Endometrial microvascular endothelial cells (primary cell): Measurements from ENCODE around the gene MGRN1. TPM values are rescaled to one million over a fixed set of nuclear protein-coding genes. Genes with fewer than 3 reads are reported as not detected.
"Not testable (repeated sequence)": the region's sequence is repeated elsewhere in the genome, so short reads cannot be mapped to it uniquely, and the experiment has no call there.

ENCODE experiments used
- in situ Hi-C: cut with HindIII; loops from 2 replicates; pipeline ENCODE4 v1.10.0; 2017; ENCODE audit warnings: low sequenced_read_pairs, low pct_unique_long_range_greater_than_20kb; ENCODE audit errors: inconsistent ontology term
- total RNA-seq: library from RNA; depleted of rRNA; stranded (reverse); fragments of >200 nt; gene quantifications from one replicate; pipeline ENCODE4 v1.2.3, GENCODE V29; 2015; ENCODE audit errors: inconsistent ontology term

The MGRN1 gene
- total RNA-seq, 1 donor from 2014 or later = 52.2 TPM

- in situ Hi-C loops = no loop called here
Observed at GRCh38 chr16:4646773-4647643, 22.4 kb downstream of the MGRN1 start.

- in situ Hi-C loops = no loop called here
Observed at GRCh38 chr16:4647644-4647980, 23.0 kb downstream of the MGRN1 start.

- in situ Hi-C loops = no loop called here
Observed at GRCh38 chr16:4648917-4649316, 24.3 kb downstream of the MGRN1 start.

GRCh38 chr16:4649744-4650442 is 25.3 kb downstream of the MGRN1 start:
- in situ Hi-C loops = no loop called here

GRCh38 chr16:4650443-4651074 is 25.9 kb downstream of the MGRN1 start:
- in situ Hi-C loops = not testable (repeated sequence)

- in situ Hi-C loops = no loop called here
Observed at GRCh38 chr16:4651827-4652226, 27.2 kb downstream of the MGRN1 start.

- in situ Hi-C loops = no loop called here
Observed at GRCh38 chr16:4652561-4652960, 27.9 kb downstream of the MGRN1 start.

GRCh38 chr16:4654011-4654963 is 29.7 kb downstream of the MGRN1 start:
- in situ Hi-C loops = no loop called here

- in situ Hi-C loops = no loop called here
Observed at GRCh38 chr16:4654964-4655590, 30.5 kb downstream of the MGRN1 start.

- in situ Hi-C loops = no loop called here
Observed at GRCh38 chr16:4655801-4656200, 31.2 kb downstream of the MGRN1 start.

GRCh38 chr16:4656221-4656620 is 31.6 kb downstream of the MGRN1 start:
- in situ Hi-C loops = no loop called here

GRCh38 chr16:4656695-4657686 is 32.4 kb downstream of the MGRN1 start:
- in situ Hi-C loops = no loop called here

- in situ Hi-C loops = no loop called here
Observed at GRCh38 chr16:4659363-4660353, 35.0 kb downstream of the MGRN1 start.

GRCh38 chr16:4660454-4661007 is 35.9 kb downstream of the MGRN1 start:
- in situ Hi-C loops = no loop called here

GRCh38 chr16:4661661-4662060 is 37.0 kb downstream of the MGRN1 start:
- in situ Hi-C loops = no loop called here

- in situ Hi-C loops = no loop called here
Observed at GRCh38 chr16:4663465-4663776, 38.8 kb downstream of the MGRN1 start.
